PFSK-1 (cell line): Measurements from ENCODE around the gene VSIG10L2.

Experiments used
- FOXP2 ChIP-seq: optimal IDR thresholded peaks from 2 replicates; pipeline ENCODE3; 2011; ENCODE audit warnings: borderline replicate concordance, control low read depth, inconsistent platforms; ENCODE audit not compliant: insufficient read depth; ENCODE audit errors: extremely low read length, extremely low read depth
- POLR2AphosphoS5 ChIP-seq: IDR thresholded peaks from 2 replicates; pipeline ENCODE4 v1.6.1; 2012; ENCODE audit warnings: low read depth, mild to moderate bottlenecking, control low read depth, low read length, moderate library complexity
- REST ChIP-seq, 2 experiments: IDR thresholded peaks; 2 replicates each; pipeline versions ENCODE4 v1.6.1 to v1.8.0; 2011 to 2012; ENCODE audit warnings: low read depth in 2 of 2, low read length in 2 of 2, control low read depth in 1 of 2, inconsistent platforms in 1 of 2, mild to moderate bottlenecking in 1 of 2, moderate library complexity in 1 of 2; ENCODE audit not compliant: insufficient read depth in 1 of 2
- SIN3A ChIP-seq: IDR thresholded peaks from 2 replicates; pipeline ENCODE4 v1.6.1; 2012; ENCODE audit warnings: mild to moderate bottlenecking, low read length, moderate library complexity, borderline replicate concordance; ENCODE audit not compliant: insufficient read depth
- TAF1 ChIP-seq: IDR thresholded peaks from 2 replicates; pipeline ENCODE4 v1.6.1; 2012; ENCODE audit warnings: low read length, control low read depth, borderline replicate concordance; ENCODE audit not compliant: insufficient read depth

VSIG10L2 gene

GRCh38 chr11:125952559-125952958 lies 6.7 kb downstream of the VSIG10L2 start:
- TF ChIP-seq POLR2AphosphoS5 (no peak), TAF1 (no peak), FOXP2 (no peak), SIN3A (no peak), REST (IDR thresholded peaks at IDR 0.05; ENCODE audit: insufficient read depth in 1 of 2, low read depth in 2 of 2, low read length in 2 of 2) (no peak)

- TF ChIP-seq TAF1 (no peak), SIN3A (no peak), POLR2AphosphoS5 (no peak), FOXP2 (no peak), REST (IDR thresholded peaks at IDR 0.05; ENCODE audit: insufficient read depth in 1 of 2, low read depth in 2 of 2, low read length in 2 of 2) (no peak)
Observed at GRCh38 chr11:125952973-125953372, 7.1 kb downstream of the VSIG10L2 start.

DNA sequence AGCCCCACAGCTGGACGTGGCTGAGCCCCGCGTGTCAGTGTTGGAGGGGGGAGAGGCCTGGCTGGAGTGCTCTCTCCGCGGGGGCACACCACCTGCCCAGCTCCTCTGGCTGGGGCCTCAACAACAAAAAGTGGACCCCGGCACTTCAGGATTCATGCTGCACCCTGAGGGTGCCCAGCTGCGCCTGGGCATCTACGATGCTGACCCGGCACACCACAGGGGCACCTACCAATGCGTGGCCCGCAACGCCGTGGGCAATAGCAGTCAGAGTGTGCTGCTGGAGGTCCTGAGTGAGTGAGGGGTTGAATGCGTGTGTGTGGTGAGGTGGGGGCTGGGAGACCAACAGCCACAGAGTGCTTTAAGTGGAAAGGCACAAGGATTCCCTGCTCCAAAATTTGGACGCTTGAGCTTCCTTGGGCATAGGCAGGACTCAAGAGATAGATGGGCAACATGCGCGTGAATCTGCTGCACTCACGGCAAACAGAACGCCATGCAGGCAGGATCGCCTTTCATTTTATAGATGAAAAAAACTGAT lies 7.6 kb downstream of the VSIG10L2 start:
- no peak for TF ChIP-seq SIN3A
- TF ChIP-seq FOXP2: no peak
- TF ChIP-seq POLR2AphosphoS5: no peak
- no peak for TF ChIP-seq TAF1
- TF ChIP-seq REST (IDR thresholded peaks at IDR 0.05; ENCODE audit: insufficient read depth in 1 of 2, low read depth in 2 of 2, low read length in 2 of 2): no peak

DNA sequence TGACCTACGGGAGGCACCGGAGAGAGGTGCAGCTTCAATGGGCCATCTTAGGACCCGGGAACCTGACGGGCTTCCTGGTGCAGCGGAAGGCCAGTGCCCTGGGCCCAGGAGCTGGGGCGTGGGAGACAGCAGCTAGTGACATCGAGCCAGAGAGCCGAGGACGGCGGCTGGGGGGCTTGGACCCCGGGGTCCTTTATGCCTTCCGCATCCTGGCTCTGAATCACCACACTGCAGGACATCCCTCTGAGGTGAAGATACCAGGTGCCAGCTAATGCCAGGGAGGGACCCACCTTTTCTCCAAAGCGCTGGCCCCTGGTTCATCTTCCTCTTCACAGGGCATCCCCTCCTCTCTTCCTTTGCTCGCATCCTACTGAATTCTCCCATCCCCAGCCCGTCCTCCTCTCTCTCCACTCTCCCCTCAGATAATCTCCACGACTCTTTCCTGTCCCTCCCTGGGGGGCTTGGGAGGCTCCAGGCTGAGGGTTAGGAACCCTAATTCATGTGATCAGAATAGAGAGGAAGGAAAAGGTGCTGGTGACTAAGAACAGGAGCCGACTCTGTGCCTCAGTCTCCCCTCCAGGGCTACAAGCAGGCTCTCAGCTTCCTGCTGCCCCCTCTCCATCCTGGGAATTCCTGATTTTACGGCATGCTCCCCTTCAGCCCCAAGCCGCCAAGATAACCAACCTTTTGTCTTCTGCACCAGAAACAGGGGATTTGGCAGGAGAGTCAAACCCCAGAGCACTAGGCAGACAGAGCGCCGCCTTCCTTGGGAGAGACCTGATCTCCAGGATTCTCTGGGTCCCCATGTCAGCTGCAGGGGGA lies 8.5 kb downstream of the VSIG10L2 start:
- TF ChIP-seq FOXP2: no peak
- TF ChIP-seq TAF1: no peak
- no peak for TF ChIP-seq REST (IDR thresholded peaks at IDR 0.05; ENCODE audit: insufficient read depth in 1 of 2, low read depth in 2 of 2, low read length in 2 of 2)
- TF ChIP-seq POLR2AphosphoS5: no peak
- no peak for TF ChIP-seq SIN3A
